GM08714 (cell line): Measurements from ENCODE around the gene RSPO4.
"Not testable (repeated sequence)": the region's sequence is repeated elsewhere in the genome, so short reads cannot be mapped to it uniquely, and the experiment has no call there.

Experiments
- H3K4me3 ChIP-seq: fragments of 200-500 bp; sonication (Bioruptor generic); 2 replicates; pipeline ENCODE4 v1.5.1; 2014; ENCODE audit warnings: mild to moderate bottlenecking, low read length, inconsistent platforms
- ZNF274 ChIP-seq: IDR thresholded peaks from 2 replicates; pipeline ENCODE4 v1.6.1; 2012; ENCODE audit warnings: mild to moderate bottlenecking, low read depth, low read length

The RSPO4 gene

DNA sequence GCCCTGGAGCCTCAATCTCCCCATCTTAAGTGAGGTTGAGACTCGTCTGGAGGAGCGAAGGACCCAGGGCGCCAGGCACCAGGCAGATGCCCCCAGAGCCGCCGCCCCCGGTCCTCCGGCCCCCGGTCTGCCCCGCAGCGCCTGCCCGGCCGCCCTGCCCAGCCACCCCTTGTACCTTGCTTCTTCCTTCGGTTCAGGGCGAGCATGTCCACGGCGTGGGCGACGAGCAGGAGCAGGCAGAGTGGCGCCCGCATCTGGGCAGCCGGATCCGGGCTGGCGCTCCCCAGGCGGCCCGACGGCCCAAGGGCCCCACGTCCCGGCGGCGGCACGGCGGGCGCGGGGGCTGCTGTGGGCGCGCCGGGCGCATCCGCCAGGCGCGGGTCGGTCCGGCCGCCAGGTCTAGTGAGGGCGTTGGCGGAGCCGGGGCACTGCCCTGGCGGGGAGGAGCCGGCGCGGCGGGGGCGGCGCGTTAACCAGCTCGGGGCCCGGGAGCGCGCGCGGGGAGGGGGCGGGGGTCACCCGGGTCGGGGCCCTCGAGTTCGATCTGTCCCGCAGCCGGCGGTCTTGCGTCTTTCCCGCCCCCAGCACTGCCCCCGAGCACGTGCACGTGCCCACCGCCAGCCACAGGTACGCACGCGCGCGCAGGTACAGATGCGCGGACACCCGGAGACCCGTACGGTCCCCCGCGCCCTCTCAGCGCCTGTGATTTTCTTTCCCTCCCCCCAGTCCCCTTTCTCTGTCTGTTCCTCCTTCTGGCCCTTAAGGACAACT lies at the start of gene RSPO4:
Gene RSPO4, minus strand, starts transcription at position 401 of the 771 bp plus-strand sequence. Its CDS starts 147 bp downstream, at position 254.
- no peak for TF ChIP-seq ZNF274

GRCh38 chr20:1050440-1050839 lies 48.3 kb upstream of the RSPO4 start:
- no peak overlapping the region for H3K4me3 ChIP-seq
- TF ChIP-seq ZNF274 = no peak

More for the DNA sequence above, at the start of gene RSPO4:
- no peak within 1 kb of the TSS for H3K4me3 ChIP-seq

- H3K4me3 ChIP-seq = no peak overlapping the region
- no peak for TF ChIP-seq ZNF274
Observed at GRCh38 chr20:1045860-1046418, 43.8 kb upstream of the RSPO4 start.

GRCh38 chr20:1041845-1042390 lies 39.8 kb upstream of the RSPO4 start:
- H3K4me3 ChIP-seq = no peak overlapping the region
- TF ChIP-seq ZNF274 = no peak

GRCh38 chr20:1038205-1038604 lies 36.1 kb upstream of the RSPO4 start:
- no peak for TF ChIP-seq ZNF274
- H3K4me3 ChIP-seq = no peak overlapping the region

DNA sequence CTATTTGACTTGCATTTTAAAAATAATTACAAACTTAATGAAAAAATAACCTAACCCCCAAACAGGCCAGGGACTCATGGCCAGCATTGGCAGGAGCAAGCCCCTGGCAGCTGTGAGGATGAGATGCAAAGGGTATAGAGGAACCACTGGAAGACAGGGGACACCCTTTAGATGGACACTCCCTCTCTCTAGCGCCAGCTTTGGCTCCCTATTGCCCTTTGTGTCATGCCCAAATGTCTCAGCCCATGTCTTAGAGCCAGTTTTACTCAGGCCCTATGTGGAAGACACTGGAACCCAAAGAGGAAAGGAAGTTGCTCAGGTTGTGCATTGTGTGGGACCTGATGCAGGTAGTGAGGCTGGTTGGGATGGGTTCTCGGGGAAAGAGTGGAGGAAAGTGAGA lies 34.9 kb upstream of the RSPO4 start:
- no peak overlapping the region for H3K4me3 ChIP-seq
- no peak for TF ChIP-seq ZNF274

GRCh38 chr20:1035466-1035865 lies 33.4 kb upstream of the RSPO4 start:
- no peak overlapping the region for H3K4me3 ChIP-seq
- no peak for TF ChIP-seq ZNF274

DNA sequence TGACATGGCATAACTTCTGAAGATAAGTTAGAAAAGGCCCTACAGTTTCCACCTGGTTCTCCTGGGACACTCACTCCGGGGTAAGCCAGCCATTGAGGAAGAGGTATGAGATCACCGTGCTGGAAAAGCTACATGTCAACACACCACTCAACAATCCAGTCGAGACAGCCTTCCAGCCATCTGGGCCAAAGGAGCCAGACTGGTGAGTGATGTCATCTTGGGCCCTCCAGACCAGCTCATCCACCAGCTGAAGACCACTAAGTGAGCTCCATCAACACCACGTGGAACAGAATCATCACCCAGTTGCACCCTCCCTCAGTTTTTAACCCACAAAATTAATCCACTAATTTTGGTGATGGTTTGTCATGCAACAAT lies 32.3 kb upstream of the RSPO4 start:
- TF ChIP-seq ZNF274 = no peak
- no peak overlapping the region for H3K4me3 ChIP-seq

DNA sequence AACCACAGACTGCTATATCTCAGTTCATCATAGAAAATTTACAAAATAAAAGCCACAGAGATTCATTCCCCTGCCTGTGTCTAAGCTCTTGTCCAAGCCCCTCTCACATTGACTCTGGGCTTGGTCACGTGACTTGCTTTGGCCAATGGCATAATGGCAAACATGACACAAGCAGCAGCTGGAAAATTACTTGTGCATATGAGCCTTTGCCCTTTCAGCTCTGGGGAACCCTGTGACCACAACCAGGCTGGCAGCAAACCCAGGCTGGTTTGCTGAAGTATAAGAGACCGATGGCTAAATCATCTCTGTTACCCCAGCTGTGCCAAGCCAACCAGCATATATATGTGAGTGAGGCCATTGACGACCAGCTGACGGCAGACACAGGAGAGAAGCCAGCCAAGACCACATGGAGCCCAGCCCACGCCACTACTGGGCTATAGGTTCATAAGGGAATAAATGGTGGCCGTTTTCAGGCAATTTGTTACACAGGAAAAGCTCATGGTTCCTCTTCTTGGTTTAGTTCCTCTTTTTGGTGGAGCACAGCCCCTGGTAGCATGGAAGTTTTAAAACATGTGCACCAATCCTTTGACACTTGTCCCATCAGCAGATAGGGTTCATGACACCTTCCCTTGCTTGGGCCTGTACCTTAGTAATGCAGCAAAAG lies 31.8 kb upstream of the RSPO4 start:
- no peak overlapping the region for H3K4me3 ChIP-seq
- no peak for TF ChIP-seq ZNF274

DNA sequence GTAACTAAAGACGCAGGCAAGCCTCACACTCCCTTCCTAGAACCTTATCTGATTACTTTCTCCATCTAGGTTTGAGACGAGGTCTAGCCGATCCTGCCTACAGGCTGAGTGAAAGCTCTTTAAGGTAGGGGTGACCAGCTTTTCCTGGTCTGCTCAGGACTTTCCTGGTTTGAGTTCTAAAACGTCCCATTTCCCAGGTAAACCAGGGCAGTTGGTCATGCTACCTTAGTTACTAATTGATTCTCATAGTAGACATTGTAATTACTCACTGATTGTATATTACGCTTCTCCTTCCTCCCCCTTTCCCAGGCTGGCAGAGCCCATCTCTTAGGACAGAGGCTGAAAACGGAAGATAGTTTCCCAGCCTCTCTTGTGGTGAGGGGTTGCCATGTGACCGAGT lies 27.9 kb upstream of the RSPO4 start:
- H3K4me3 ChIP-seq = no peak overlapping the region
- TF ChIP-seq ZNF274 = no peak

GRCh38 chr20:1026214-1026613 lies 24.1 kb upstream of the RSPO4 start:
- not testable (repeated sequence) for H3K4me3 ChIP-seq

- no peak for TF ChIP-seq ZNF274
- H3K4me3 ChIP-seq = no peak overlapping the region
Observed at GRCh38 chr20:1022871-1023270, 20.8 kb upstream of the RSPO4 start.

GRCh38 chr20:1020614-1021013 lies 18.5 kb upstream of the RSPO4 start:
- TF ChIP-seq ZNF274 = no peak
- H3K4me3 ChIP-seq = no peak overlapping the region

DNA sequence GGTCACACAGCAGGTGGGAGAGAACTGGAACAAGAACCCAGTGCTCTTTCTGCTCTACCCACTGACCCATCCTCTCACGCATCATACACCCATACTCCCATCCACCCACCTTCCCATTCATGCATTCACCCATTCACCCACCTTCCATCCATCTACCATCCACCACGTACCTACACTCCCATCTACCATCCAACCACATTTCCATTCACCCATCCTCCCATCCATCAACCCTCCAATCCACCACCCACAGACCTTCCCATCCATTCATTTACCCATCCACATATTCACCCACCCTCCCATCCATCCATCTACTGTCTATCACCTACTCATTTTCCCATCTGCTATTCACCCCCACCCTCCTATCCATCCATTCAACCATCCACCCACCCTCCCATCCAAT lies 17.2 kb upstream of the RSPO4 start:
- no peak overlapping the region for H3K4me3 ChIP-seq
- no peak for TF ChIP-seq ZNF274

- no peak for TF ChIP-seq ZNF274
- no peak overlapping the region for H3K4me3 ChIP-seq
Observed at GRCh38 chr20:1017677-1018076, 15.6 kb upstream of the RSPO4 start.
